Type B pancreatic cell (in vitro differentiated cells): ENCODE results near the gene SLC37A3. TPM values are rescaled to one million over a fixed set of nuclear protein-coding genes. Genes with fewer than 3 reads are reported as not detected.
"Not testable (repeated sequence)": the region's sequence is repeated elsewhere in the genome, so short reads cannot be mapped to it uniquely, and the experiment has no call there.

Experiments used
- DNase-seq: peaks from one replicate; pipeline ENCODE4 v3.0.0; 2021; ENCODE audit warnings: mixed read lengths; ENCODE audit not compliant: unreplicated experiment; ENCODE audit errors: extremely low spot score
- H3K27ac Mint-ChIP-seq: 2 replicates; pipeline ENCODE4 v1.8.0; 2021; ENCODE audit warnings: mild to moderate bottlenecking, mixed read lengths
- H3K27me3 Mint-ChIP-seq: 2 replicates; pipeline ENCODE4 v1.8.0; 2021; ENCODE audit warnings: mixed read lengths
- H3K36me3 Mint-ChIP-seq: 2 replicates; pipeline ENCODE4 v1.8.0; 2021; ENCODE audit warnings: mixed read lengths
- H3K4me1 Mint-ChIP-seq: one replicate; pipeline ENCODE4 v1.8.0; 2021; ENCODE audit warnings: mixed read lengths; ENCODE audit not compliant: unreplicated experiment
- H3K4me3 Mint-ChIP-seq: 2 replicates; pipeline ENCODE4 v1.8.0; 2021; ENCODE audit warnings: mild to moderate bottlenecking, mixed read lengths
- H3K9me3 Mint-ChIP-seq: 2 replicates; pipeline ENCODE4 v1.8.0; 2021; ENCODE audit warnings: mixed read lengths
- total RNA-seq: library from RNA; stranded (reverse); gene quantifications from 2 replicates; pipeline ENCODE4 v1.2.1, GENCODE V29; 2021; ENCODE audit warnings: low replicate concordance
- TF ChIP-seq, protein P1 (sequence below): fragments of 200-600 bp; sonication (generic); conservative IDR thresholded peaks from 2 replicates; pipeline ENCODE4 v1.5.0; 2021; ENCODE audit warnings: antibody characterized with exemption, mild to moderate bottlenecking

SLC37A3 gene
- total RNA-seq, 1 donor from 2014 or later = 53.2 TPM

DNA sequence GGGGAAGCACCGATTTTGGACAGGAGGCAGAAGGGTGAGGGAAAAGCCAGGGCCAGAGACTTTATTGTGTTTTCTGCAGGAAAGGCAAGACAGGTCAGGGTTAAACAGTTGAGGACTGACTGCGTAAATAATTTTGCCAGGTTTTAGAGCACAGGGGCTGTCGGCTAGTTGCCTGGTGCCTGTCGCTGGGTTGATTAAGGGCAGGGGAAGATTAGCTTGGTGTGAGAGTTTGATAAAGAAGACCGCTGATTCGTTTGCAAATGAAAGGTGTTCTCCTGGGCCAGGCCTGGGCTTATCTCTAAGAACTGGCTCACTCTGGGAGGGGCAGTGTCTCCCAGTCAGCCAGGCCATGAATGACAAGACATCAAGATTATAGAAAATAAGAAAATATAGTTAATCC is 75.6 kb downstream of the SLC37A3 start:
- Mint-ChIP-seq H3K27me3 (no peaks in the 10 kb centered on the region), H3K27ac (no peak overlapping the region), H3K4me3 (no peak overlapping the region), H3K9me3 (peaks cover 10% of the 10 kb centered on the region), H3K36me3 (peaks cover 8% of the 10 kb centered on the region), H3K4me1 (peaks cover 7% of the 10 kb centered on the region)
- DNase-seq = no peak
- TF ChIP-seq, protein P1, sequence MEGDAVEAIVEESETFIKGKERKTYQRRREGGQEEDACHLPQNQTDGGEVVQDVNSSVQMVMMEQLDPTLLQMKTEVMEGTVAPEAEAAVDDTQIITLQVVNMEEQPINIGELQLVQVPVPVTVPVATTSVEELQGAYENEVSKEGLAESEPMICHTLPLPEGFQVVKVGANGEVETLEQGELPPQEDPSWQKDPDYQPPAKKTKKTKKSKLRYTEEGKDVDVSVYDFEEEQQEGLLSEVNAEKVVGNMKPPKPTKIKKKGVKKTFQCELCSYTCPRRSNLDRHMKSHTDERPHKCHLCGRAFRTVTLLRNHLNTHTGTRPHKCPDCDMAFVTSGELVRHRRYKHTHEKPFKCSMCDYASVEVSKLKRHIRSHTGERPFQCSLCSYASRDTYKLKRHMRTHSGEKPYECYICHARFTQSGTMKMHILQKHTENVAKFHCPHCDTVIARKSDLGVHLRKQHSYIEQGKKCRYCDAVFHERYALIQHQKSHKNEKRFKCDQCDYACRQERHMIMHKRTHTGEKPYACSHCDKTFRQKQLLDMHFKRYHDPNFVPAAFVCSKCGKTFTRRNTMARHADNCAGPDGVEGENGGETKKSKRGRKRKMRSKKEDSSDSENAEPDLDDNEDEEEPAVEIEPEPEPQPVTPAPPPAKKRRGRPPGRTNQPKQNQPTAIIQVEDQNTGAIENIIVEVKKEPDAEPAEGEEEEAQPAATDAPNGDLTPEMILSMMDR = no peak

DNA sequence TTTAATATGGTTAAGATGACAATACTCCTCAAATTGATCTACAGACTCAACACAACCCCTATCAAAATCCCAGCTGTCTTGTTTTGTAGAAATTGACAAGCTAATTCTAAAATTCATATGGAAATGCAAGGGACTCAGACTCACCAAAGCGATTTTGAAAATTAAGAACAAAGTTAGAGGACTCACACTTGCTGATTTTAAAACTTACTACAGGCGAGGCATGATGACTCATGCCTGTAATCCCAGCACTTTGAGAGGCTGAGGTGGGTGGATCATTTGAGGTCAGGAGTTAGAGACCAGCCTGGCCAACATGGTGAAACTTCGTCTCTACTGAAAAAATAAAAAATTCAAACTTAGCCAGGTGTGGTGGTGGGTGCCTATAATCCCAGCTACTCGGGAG is 78.3 kb downstream of the SLC37A3 start:
- H3K27ac Mint-ChIP-seq, H3K4me3 Mint-ChIP-seq, H3K27me3 Mint-ChIP-seq, H3K36me3 Mint-ChIP-seq, DNase-seq: not testable (repeated sequence)
- Mint-ChIP-seq H3K4me1 (peaks cover 11% of the 10 kb centered on the region), H3K9me3 (peaks cover 14% of the 10 kb centered on the region)

DNA sequence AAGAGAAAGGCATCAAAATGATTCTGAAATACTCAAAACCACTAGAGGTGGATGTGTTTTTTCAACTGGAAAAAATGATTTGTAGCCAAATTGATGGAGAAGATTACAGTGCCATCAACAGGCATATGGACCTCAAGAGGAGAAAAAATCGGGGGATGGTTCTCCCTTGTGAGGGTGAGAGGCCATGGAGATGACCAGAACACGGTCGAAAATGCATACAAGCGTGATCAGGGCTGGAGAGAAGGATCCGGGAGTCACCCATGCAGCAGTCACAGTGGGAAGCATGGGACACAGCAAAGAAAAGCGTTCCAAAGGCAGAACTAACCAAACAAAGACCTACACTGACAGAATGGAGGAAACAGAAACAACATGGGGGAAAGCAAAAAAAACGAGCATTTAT is 80.3 kb downstream of the SLC37A3 start:
- peaks cover 15% of the 10 kb centered on the region for H3K4me1 Mint-ChIP-seq
- H3K27ac Mint-ChIP-seq = no peak overlapping the region
- H3K4me3 Mint-ChIP-seq = no peak overlapping the region
- TF ChIP-seq, protein P1 = no peak
- peaks cover 9% of the 10 kb centered on the region for H3K36me3 Mint-ChIP-seq
- peaks cover 16% of the 10 kb centered on the region for H3K9me3 Mint-ChIP-seq
- DNase-seq = no peak
- H3K27me3 Mint-ChIP-seq = no peaks in the 10 kb centered on the region

DNA sequence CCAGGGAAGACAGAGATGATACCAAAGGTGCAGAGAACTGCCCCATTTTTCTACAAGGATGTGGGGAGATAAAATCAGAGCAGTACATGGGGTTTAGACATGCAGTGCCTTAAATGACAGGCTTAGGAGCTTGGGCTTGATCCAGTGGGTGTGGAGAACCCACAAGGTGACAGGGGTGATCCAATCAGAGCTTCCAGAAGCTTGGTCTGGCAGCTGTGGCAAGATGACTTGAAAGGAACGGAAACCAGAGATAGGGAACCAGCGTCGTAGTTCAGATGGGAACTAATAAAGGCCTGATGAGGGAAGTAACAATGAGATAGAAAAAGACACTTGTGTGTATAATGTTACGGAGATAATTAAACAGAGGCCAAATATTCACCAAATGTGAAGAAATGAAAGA is 80.7 kb downstream of the SLC37A3 start:
- Mint-ChIP-seq H3K27ac (no peak overlapping the region), H3K36me3 (peaks cover 12% of the 10 kb centered on the region), H3K4me1 (peaks cover 15% of the 10 kb centered on the region), H3K9me3 (peaks cover 19% of the 10 kb centered on the region), H3K27me3 (no peaks in the 10 kb centered on the region), H3K4me3 (no peak overlapping the region)
- TF ChIP-seq, protein P1 = no peak
- DNase-seq = no peak

DNA sequence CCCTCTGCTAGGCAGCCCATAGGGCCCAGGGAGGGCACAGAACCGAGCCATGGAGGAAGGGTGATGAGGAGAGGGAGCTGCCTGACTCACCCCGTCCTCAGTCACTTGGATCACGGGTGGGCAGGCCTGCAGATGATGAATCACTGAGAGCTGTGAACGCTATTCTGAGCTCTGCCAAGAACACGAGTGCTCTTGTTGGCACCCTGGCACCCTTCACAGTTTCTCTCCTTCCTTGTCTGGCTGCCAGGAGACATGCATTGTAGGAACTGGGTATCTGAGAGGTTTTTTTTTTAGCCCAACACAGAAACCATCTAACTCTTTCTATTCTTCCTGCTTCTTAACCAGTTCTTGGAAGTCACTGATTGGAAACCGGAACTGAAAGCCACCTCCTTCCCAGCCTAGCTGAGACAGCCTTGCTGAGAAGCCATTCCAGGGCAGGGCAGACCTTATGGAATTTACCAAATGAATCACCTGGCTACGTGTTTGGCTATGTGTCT is 82.1 kb downstream of the SLC37A3 start:
- H3K27me3 Mint-ChIP-seq = no peaks in the 10 kb centered on the region
- H3K27ac Mint-ChIP-seq = peak overlapping the region; percentile 22
- DNase-seq = no peak
- H3K9me3 Mint-ChIP-seq = peaks cover 25% of the 10 kb centered on the region
- no peak overlapping the region for H3K4me3 Mint-ChIP-seq
- TF ChIP-seq, protein P1 = no peak
- peaks cover 12% of the 10 kb centered on the region for H3K36me3 Mint-ChIP-seq
- peaks cover 15% of the 10 kb centered on the region for H3K4me1 Mint-ChIP-seq

DNA sequence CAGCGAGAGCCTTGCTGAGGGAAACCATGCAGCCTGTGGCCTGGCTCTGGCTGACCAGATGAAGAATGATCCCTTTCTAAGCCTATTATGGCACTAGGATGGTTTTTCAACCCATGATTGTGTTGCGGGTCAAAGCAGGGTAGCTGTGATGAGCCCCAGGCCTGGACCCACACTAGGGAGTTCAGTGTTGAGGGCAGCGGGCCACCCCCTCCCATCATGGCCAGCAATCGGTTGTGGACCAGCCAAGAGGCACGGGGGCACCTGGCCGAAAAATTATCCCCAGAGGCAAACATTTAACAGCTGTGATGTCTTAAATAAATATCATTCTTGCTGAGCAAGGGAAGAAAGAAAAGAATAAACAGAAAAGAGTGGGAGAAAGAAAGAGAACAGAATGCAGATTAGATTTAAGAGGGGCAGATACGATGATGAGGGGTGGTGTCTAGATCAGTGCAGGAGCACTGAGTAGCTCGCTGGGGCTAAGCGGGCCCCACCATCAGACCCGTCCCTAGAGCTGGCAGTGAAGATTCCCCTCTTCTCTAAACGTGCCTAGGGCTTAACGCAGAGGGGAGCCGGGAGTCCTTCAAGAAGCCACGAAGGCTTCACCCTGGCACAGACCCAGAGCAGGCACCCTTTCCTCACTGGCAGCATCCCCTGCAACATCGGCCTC is 82.7 kb downstream of the SLC37A3 start:
- Mint-ChIP-seq H3K4me3 (no peak overlapping the region), H3K4me1 (peaks cover 15% of the 10 kb centered on the region), H3K27ac (peak overlapping the region; percentile 20), H3K27me3 (no peaks in the 10 kb centered on the region), H3K9me3 (peaks cover 25% of the 10 kb centered on the region), H3K36me3 (peaks cover 12% of the 10 kb centered on the region)
- DNase-seq = no peak
- TF ChIP-seq, protein P1 = no peak
